ENCODE measurements around the gene KLHL40. TPM values are rescaled to one million over a fixed set of nuclear protein-coding genes. Genes with fewer than 3 reads are reported as not detected.

Gene KLHL40
- total and polyA plus RNA-seq, 8 donors: 0.12 TPM; not detected in 7

DNA sequence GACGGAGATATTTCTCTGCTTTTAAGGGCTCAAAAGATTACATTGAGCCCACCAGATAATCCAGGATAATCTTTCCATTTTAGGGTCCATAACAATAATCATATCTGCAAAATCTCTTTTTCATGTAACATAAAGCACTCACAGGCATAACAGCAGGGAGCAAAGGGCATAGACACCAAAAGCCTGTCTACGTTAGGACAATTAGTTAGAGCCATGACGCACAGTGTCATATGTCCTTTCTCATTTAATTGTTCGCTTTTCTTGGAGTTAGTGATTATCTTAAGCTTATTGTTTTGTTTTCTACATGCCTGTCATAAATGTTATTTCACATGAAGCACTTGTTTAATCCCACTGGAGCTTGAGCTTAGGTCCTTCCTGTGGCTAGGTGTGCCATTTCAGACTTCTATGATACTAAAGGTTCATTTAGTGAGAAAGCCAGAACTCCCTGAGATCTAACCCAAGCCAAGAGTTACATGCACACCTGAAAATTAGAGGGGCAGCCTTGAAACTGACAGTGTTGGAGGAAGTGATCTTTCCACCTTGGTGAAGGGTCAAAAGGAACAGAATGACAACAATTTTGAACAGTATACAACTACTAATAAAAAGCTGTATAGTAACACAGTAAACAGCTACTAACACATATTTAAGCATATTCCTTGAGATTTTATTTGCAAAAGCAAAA lies 29.0 kb downstream of the KLHL40 start:
- H3K27ac ChIP-seq: no peak overlapping the region
- H3K36me3 ChIP-seq: no peaks in the 10 kb centered on the region
- H3K4me1 ChIP-seq: no peaks in the 10 kb centered on the region
- intact Hi-C loops (cut with DNase I): no loop called here
- 77 to 81% methylated on average over 4 of the region's 4 CpGs for WGBS, 2 donors
- H3K9me3 ChIP-seq: no peaks in the 10 kb centered on the region
- no peak for FAIRE-seq
- H3K27me3 ChIP-seq: no peaks in the 10 kb centered on the region
- TF ChIP-seq, protein P1, sequence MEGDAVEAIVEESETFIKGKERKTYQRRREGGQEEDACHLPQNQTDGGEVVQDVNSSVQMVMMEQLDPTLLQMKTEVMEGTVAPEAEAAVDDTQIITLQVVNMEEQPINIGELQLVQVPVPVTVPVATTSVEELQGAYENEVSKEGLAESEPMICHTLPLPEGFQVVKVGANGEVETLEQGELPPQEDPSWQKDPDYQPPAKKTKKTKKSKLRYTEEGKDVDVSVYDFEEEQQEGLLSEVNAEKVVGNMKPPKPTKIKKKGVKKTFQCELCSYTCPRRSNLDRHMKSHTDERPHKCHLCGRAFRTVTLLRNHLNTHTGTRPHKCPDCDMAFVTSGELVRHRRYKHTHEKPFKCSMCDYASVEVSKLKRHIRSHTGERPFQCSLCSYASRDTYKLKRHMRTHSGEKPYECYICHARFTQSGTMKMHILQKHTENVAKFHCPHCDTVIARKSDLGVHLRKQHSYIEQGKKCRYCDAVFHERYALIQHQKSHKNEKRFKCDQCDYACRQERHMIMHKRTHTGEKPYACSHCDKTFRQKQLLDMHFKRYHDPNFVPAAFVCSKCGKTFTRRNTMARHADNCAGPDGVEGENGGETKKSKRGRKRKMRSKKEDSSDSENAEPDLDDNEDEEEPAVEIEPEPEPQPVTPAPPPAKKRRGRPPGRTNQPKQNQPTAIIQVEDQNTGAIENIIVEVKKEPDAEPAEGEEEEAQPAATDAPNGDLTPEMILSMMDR (IDR thresholded peaks at IDR 0.05): no peak
- DNase-seq: no peak
- H3K4me3 ChIP-seq: no peak overlapping the region
- ATAC-seq: no peak

DNA sequence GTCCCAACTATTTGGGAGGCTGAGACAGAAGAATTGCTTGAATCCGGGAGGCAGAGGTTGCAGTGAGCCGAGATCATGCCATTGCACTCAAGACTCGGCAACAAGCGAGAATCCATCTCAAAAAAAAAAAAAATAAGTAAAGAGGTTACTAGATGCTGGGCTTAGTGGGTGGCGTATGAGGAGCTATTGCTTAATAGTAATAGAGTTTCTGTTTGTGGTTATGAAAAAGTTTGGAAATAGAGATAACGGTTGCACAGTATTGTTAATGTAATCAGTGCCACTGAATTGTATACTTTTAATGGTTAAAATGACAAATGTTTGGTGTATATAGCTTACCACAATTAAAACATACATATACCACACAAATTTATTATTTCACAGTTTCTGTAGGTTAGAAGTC lies 32.0 kb downstream of the KLHL40 start:
- Histone ChIP-seq H3K9me3 (no peaks in the 10 kb centered on the region), H3K4me3 (no peak overlapping the region), H3K27ac (no peak overlapping the region), H3K27me3 (no peaks in the 10 kb centered on the region), H3K4me1 (no peaks in the 10 kb centered on the region), H3K36me3 (no peaks in the 10 kb centered on the region)
- FAIRE-seq: no peak
- 89 to 92% methylated on average over 6 of the region's 6 CpGs for WGBS, 2 donors
- intact Hi-C loops (cut with DNase I): no loop called here
- TF ChIP-seq, protein P1 (IDR thresholded peaks at IDR 0.05): no peak
- DNase-seq: no peak
- ATAC-seq: no peak

DNA sequence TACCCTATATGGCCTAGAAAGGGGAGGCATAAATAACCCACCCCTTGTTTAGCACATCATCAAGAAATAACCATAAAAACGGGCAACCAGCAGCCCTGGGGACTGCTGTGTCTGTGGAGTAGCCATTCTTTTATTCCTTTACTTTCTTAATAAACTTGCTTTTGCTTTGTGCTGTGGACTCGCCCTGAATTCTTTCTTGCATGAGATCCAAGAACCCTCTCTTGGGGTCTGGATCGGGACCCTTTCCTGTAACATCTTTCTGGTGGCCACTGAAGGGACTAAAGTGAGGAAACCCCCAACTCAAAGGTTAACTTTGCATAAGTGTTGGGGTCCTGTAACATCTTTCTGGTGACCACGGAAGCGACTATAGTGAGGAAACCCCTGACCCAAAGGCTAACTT lies 33.0 kb downstream of the KLHL40 start:
- Histone ChIP-seq H3K36me3 (no peaks in the 10 kb centered on the region), H3K27ac (no peak overlapping the region), H3K27me3 (no peaks in the 10 kb centered on the region), H3K4me3 (no peak overlapping the region), H3K9me3 (no peaks in the 10 kb centered on the region), H3K4me1 (no peaks in the 10 kb centered on the region)
- ATAC-seq (no peak), DNase-seq (no peak), FAIRE-seq (no peak)
- 67 to 78% methylated on average over 5 of the region's 5 CpGs for WGBS, 2 donors
- TF ChIP-seq, protein P1 (IDR thresholded peaks at IDR 0.05): no peak
- intact Hi-C loops (cut with DNase I): no loop called here

DNA sequence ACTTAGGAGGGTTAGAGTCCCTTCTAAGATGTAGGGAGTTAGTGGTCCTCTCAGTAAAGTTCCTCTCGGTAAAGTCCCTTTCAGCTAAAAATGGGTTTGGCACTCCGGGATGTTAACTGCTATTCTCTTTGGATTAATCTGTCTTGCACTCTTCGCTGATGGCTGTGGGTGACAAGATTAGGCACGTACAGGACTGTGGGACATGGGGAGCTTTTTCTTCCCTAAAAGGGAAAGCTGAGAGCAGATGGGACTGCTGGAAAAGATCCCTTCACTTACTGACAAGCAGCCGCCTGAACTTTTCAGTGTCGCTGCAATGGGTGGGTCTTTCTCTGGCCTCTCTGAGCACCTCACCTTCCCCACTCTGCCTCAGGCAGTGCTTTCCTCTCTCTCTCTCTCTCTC lies 33.7 kb downstream of the KLHL40 start:
- DNase-seq: no peak
- intact Hi-C loops (cut with DNase I): no loop called here
- WGBS, 2 donors: 78 to 80% methylated on average over 6 of the region's 6 CpGs

DNA sequence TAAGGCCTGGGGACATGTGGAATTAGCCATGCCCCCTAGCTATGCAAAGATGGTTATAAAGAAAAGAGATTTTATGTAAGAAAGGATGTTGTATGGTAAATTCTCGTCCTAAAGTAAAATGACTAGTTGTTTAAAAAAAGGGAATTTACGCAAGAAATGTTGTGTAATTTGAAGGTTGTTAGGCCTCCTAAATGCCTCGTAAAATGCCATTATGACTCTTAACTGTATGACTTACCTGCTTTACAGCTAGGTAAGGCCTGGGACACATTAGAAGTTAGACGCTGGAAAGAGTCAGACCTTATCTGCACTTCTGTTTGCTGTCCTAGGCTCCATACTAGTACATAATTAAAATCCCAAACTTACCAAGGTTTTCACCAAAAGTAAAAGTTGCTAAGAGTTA lies 34.8 kb downstream of the KLHL40 start:
- no peak overlapping the region for H3K4me3 ChIP-seq
- FAIRE-seq (no peak), ATAC-seq (no peak), DNase-seq (no peak)
- no peak overlapping the region for H3K27ac ChIP-seq
- H3K27me3 ChIP-seq: no peaks in the 10 kb centered on the region
- TF ChIP-seq, protein P1 (IDR thresholded peaks at IDR 0.05): no peak
- intact Hi-C loops (cut with DNase I): no loop called here
- 78 to 89% methylated on average over 4 of the region's 4 CpGs for WGBS, 2 donors
- no peaks in the 10 kb centered on the region for H3K36me3 ChIP-seq
- H3K4me1 ChIP-seq: no peaks in the 10 kb centered on the region
- H3K9me3 ChIP-seq: no peaks in the 10 kb centered on the region

More for the DNA sequence above, 33.7 kb downstream of the KLHL40 start:
- ATAC-seq: no peak
- H3K9me3 ChIP-seq: no peaks in the 10 kb centered on the region
- H3K4me3 ChIP-seq: no peak overlapping the region
- TF ChIP-seq, protein P1 (IDR thresholded peaks at IDR 0.05): no peak
- no peak overlapping the region for H3K27ac ChIP-seq
- FAIRE-seq: no peak
- no peaks in the 10 kb centered on the region for H3K27me3 ChIP-seq
- no peaks in the 10 kb centered on the region for H3K4me1 ChIP-seq
- no peaks in the 10 kb centered on the region for H3K36me3 ChIP-seq

Measured in pancreas (tissue), 10 donors.